Activated CD4-positive, alpha-beta T cell treated with anti-CD3 and anti-CD28 coated beads, Interleukin-2, amount 10 ng/mL, durations not matched to agents 24 days and 14 days (primary cell): ENCODE data around the gene PLCB4. TPM values are rescaled to one million over a fixed set of nuclear protein-coding genes. Genes with fewer than 3 reads are reported as not detected.

Experiments used
- DNase-seq: peaks from one replicate; pipeline ENCODE4 v3.0.0; 2022
- H3K27ac Mint-ChIP-seq: one replicate; pipeline ENCODE4 v1.8.0; 2022; ENCODE audit warnings: mild to moderate bottlenecking, mixed read lengths
- H3K27me3 Mint-ChIP-seq: one replicate; pipeline ENCODE4 v1.8.0; 2022; ENCODE audit warnings: mixed read lengths
- H3K36me3 Mint-ChIP-seq: one replicate; pipeline ENCODE4 v1.8.0; 2022; ENCODE audit warnings: low read depth, mild to moderate bottlenecking, mixed read lengths
- H3K4me1 Mint-ChIP-seq: one replicate; pipeline ENCODE4 v1.8.0; 2021; ENCODE audit warnings: mixed read lengths
- H3K4me3 Mint-ChIP-seq: one replicate; pipeline ENCODE4 v1.8.0; 2022; ENCODE audit warnings: mild to moderate bottlenecking, moderate library complexity, mixed read lengths
- H3K9me3 Mint-ChIP-seq: one replicate; pipeline ENCODE4 v1.8.0; 2021; ENCODE audit warnings: mixed read lengths
- intact Hi-C: fragments of 100-400 bp; cut with micrococcal nuclease; formaldehyde crosslinking; loops from one replicate; pipeline ENCODE4 v1.15.1; 2023
- total RNA-seq: library from RNA; stranded (reverse); gene quantifications from 2 replicates; pipeline ENCODE4 v1.2.3, GENCODE V29; 2022

PLCB4 gene
- total RNA-seq, 1 donor from 2014 or later = not detected

DNA sequence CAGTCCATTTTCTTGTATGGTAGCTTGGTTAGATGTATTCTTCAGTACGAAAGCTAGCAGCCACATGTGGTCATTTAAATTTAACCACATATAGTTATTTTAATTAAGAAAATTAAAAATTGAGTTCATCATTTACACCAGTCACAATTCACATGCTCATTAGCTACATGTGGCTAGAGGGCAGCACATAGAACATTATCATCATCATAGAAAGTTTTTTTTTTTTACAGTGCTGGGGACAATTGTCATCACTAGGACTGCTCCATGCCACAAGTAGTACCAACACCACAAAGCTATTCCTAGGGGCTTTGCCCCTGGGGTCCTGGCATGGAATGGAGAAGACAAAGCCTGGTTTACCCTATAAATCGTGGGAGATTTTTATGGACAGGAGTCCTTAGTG lies 30.5 kb downstream of the PLCB4 start:
- H3K4me3 Mint-ChIP-seq = no peak overlapping the region
- H3K27me3 Mint-ChIP-seq = no peaks in the 10 kb centered on the region
- H3K4me1 Mint-ChIP-seq = no peaks in the 10 kb centered on the region
- no peak for DNase-seq
- intact Hi-C loops = no loop called here
- H3K27ac Mint-ChIP-seq = no peak overlapping the region
- no peaks in the 10 kb centered on the region for H3K9me3 Mint-ChIP-seq
- no peaks in the 10 kb centered on the region for H3K36me3 Mint-ChIP-seq

DNA sequence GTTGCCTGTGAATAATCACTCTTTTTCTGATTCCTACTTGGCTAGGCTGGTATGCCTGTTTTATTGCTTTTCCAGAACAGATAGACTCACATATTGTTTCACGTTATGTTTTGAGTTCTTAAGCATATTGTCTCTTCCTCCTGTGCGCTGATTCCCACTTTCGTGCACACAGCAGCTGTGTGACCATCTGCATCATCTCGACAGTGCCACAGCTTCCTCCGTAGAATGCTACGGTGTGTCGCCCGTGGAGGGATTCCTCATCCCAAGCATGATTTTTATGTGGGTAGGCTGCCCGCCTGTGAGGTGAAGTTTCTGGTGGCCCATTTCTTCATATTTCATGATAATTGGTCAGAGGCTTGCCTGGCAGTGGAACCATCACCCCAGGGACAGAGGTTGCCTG lies 31.8 kb downstream of the PLCB4 start:
- no peaks in the 10 kb centered on the region for H3K27me3 Mint-ChIP-seq
- no peak for DNase-seq
- H3K4me3 Mint-ChIP-seq = no peak overlapping the region
- no peak overlapping the region for H3K27ac Mint-ChIP-seq
- no peaks in the 10 kb centered on the region for H3K9me3 Mint-ChIP-seq
- intact Hi-C loops = no loop called here
- H3K4me1 Mint-ChIP-seq = no peaks in the 10 kb centered on the region
- no peaks in the 10 kb centered on the region for H3K36me3 Mint-ChIP-seq

DNA sequence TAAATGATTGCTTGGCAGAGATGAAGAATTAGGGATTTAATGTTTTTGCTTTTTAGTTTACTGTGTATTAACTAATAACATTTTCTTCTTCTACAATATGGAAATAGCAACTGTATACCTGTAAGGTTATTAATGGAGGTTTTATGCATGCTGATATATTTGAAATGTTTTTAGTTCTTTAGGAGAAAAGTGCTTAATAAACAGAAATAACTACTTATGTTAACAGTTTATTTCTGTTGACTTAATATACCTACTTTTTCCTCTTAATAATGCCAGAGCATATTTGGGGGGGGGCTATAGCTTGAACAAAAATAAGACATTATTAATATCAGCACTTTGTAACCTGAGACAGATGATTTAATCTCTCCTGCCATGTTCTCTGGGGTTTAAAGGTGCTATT lies 33.6 kb downstream of the PLCB4 start:
- intact Hi-C loops = no loop called here
- H3K27ac Mint-ChIP-seq = no peak overlapping the region
- DNase-seq = no peak
- H3K4me1 Mint-ChIP-seq = no peaks in the 10 kb centered on the region
- H3K9me3 Mint-ChIP-seq = no peaks in the 10 kb centered on the region
- H3K36me3 Mint-ChIP-seq = no peaks in the 10 kb centered on the region
- no peak overlapping the region for H3K4me3 Mint-ChIP-seq
- no peaks in the 10 kb centered on the region for H3K27me3 Mint-ChIP-seq

DNA sequence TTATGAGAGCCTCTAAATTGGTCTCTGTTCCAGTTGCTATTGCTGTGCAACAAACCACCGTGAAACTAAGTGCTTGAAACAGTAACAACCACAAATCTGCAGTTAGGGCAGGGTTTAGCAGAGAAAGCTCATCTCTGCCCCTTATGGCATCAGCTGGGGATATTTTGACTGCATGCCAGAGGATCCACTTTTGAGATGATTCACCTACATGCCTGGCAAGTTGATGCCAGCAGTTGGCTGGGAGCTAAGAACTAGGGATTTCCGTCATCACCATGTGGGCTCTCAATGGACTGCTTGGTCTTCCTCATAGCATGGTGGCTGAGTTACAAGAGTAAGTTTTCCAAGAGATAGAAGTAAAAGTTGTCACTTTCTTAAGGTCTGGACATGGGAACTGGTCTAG lies 35.1 kb downstream of the PLCB4 start:
- H3K36me3 Mint-ChIP-seq = no peaks in the 10 kb centered on the region

DNA sequence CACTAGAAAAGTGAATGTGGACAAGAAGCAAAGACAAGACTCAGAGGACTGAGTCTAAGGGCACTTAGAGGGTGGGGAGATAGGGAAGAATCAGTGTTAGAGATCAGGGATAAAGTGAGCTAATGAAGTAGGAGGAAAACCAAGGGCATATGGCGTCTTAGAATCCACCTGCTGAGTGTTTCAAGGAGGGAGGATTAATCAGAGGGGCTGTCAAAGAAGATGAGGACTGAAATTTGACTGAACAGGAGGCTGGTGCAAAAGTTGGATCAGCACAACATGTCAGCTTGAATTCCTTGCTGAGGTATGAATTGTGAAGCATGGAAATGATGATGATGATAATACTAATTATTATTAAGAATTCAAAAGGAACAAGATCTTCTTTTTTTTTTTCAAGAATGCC lies 39.4 kb downstream of the PLCB4 start:
- Mint-ChIP-seq H3K36me3 (no peaks in the 10 kb centered on the region), H3K4me1 (no peaks in the 10 kb centered on the region), H3K9me3 (no peaks in the 10 kb centered on the region), H3K4me3 (no peak overlapping the region), H3K27ac (no peak overlapping the region), H3K27me3 (no peaks in the 10 kb centered on the region)
- intact Hi-C loops = no loop called here
- no peak for DNase-seq

More for the DNA sequence above, 35.1 kb downstream of the PLCB4 start:
- no peaks in the 10 kb centered on the region for H3K4me1 Mint-ChIP-seq
- H3K27ac Mint-ChIP-seq = no peak overlapping the region
- no peak for DNase-seq
- H3K9me3 Mint-ChIP-seq = no peaks in the 10 kb centered on the region
- no peaks in the 10 kb centered on the region for H3K27me3 Mint-ChIP-seq
- H3K4me3 Mint-ChIP-seq = no peak overlapping the region
- intact Hi-C loops = no loop called here

DNA sequence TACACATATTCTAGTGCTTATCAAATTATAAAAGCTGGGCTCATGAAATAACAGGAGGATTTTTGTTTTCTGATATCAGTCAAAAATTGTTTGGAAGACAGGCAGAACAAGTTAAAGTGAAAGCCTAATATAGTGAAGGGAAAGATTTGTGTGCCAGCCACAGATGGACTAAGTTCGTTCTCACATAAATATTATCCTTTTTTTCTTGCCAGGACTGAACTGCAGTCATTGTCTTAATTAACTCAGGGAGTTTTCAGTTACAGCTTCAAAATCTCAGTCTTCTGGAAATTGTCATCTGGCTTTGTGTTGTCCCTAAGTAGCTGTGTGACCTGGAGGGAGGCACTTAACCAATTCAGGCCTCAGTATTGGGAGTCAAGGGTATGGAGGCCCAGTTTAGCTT lies 40.7 kb downstream of the PLCB4 start:
- intact Hi-C loops = no loop called here
- Mint-ChIP-seq H3K9me3 (no peaks in the 10 kb centered on the region), H3K4me1 (no peaks in the 10 kb centered on the region), H3K27me3 (no peaks in the 10 kb centered on the region), H3K36me3 (no peaks in the 10 kb centered on the region), H3K27ac (no peak overlapping the region), H3K4me3 (no peak overlapping the region)
- no peak for DNase-seq

DNA sequence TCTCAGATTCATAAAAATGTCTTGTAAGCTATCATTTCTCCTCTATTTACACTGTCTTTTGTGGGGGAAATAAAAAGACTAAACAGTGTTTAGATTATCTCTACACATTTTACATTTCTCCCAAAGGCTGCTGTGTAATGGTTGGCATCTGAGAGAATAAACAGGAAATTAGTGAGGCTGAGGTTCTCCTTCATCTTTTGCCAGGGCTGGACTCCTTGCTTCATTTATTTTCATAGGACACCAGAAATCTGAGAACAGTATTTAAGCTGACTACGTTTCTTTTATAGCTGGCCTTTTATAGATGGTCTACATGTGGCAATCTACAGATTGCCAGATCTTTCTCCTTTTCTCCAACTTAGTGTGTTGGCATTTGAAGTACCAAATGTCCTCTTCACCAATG lies 41.5 kb downstream of the PLCB4 start:
- H3K36me3 Mint-ChIP-seq = no peaks in the 10 kb centered on the region
- no peak overlapping the region for H3K4me3 Mint-ChIP-seq
- no peaks in the 10 kb centered on the region for H3K4me1 Mint-ChIP-seq
- no peaks in the 10 kb centered on the region for H3K27me3 Mint-ChIP-seq
- no peak for DNase-seq
- H3K27ac Mint-ChIP-seq = no peak overlapping the region
- H3K9me3 Mint-ChIP-seq = no peaks in the 10 kb centered on the region
- intact Hi-C loops = no loop called here

DNA sequence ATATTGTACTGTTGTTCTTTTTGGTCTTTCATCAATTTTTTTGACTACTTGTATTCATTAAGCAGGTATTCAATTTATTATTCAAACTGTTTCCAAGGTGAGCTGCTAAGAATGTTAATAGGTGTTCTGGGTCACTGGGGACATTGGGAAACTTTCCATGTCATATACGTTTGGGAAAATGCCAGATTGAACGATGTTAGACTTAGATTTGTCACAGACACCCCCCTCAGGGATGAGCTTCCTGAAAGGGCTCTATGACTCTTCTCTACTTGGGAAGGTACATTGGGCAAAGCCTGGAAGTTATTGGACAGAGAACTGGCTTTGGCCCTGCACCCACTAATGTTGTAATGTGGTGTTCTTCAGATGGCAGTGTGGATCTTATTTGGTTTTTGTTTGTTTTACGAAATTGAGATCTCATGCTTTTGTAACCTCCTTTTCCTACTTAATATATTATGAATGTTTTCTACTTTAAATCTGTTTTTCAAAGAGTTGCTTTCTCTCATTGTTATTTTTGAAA lies 42.1 kb downstream of the PLCB4 start:
- H3K36me3 Mint-ChIP-seq = no peaks in the 10 kb centered on the region
- H3K9me3 Mint-ChIP-seq = no peaks in the 10 kb centered on the region
- H3K27ac Mint-ChIP-seq = no peak overlapping the region
- no peaks in the 10 kb centered on the region for H3K27me3 Mint-ChIP-seq
- H3K4me3 Mint-ChIP-seq = no peak overlapping the region
- intact Hi-C loops = no loop called here
- no peak for DNase-seq
- no peaks in the 10 kb centered on the region for H3K4me1 Mint-ChIP-seq

DNA sequence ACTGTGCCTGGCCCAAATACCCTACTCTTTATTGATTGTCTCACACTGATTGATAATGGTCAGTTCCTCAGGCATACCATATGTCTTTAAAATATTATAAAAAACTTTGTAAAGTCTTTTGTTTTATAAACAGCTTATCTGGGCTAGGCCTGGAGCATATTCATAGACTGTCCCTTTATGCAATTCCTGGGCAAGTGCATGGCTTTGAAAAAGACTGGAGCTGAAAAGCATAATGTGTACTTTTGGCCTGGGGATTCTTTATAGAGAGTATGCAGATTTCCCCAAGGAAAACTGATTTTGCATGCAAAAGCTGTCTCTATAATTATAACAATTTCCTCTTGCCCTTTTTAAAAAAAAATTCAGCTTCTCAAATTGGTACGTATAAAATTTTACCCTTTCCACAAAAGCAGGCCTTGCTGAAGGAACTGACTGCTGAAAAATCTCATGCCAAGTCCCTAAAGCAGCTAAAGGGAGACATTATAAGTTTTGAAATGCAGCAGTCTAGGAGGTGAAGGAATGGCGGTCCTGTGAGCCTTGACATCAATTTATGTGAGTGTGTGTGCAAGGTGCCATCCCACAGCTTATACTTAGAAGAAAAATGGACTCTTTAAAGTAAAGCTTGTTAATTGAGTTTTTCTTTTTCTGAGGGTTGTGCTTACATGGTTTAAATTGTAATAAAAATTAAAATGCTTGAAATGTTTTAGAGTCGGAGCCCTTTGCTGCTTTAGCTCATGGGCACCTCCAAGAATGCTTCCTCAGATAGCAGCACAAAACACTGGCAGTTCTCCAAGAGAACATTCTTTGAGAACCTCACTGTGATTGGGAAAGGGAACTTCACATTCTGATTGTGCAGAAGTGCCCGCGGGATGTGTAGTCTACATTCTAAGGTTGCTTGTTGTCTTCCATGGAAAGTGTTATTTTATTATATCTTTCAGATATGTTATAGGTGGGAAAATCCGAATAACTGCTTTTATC lies 43.9 kb downstream of the PLCB4 start:
- Mint-ChIP-seq H3K9me3 (no peaks in the 10 kb centered on the region), H3K27me3 (no peaks in the 10 kb centered on the region), H3K4me3 (no peak overlapping the region), H3K27ac (no peak overlapping the region), H3K36me3 (no peaks in the 10 kb centered on the region), H3K4me1 (no peaks in the 10 kb centered on the region)
- DNase-seq = no peak
- intact Hi-C loops = no loop called here

DNA sequence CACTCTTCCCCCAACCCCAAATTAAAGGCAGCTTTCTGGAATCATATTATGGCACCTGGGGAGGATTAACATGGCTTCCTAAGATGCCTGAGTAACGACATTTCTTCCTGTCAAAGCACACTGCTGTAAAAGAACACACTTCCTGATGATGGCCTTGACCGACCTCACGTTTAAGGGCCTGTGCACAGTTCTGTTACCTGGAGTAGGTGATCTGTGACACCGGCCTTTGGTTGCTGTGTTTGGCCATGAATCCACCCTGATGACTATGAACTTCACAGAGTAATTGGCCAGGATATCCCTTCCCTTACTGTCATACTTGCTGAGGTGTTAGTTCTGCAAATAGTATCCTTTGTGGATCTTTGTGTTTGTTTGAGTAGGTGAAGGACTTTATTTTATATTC lies 45.8 kb downstream of the PLCB4 start:
- no peak overlapping the region for H3K4me3 Mint-ChIP-seq
- H3K27me3 Mint-ChIP-seq = no peaks in the 10 kb centered on the region
- H3K9me3 Mint-ChIP-seq = no peaks in the 10 kb centered on the region
- no peak for DNase-seq
- intact Hi-C loops = no loop called here
- no peaks in the 10 kb centered on the region for H3K36me3 Mint-ChIP-seq
- no peak overlapping the region for H3K27ac Mint-ChIP-seq
- no peaks in the 10 kb centered on the region for H3K4me1 Mint-ChIP-seq

DNA sequence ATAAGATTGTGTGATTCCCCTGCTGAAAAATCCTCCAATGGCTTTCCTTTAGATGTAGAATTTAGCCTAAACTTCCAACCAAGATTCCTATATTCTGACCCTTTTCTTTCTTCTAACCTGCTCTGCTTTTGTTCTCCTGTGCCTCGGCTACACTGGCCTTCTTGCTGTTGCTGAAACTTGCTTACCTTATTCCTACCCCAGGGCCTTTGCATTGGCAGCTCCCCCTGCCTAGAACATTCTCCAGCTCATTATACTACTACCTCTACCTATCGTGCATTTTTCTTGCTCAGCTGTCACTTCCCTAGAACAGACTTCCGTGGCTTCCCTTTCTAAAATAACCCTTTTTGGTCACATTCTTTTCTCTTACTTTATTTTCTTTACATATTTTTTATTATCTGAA lies 48.7 kb downstream of the PLCB4 start:
- no peak for DNase-seq
- H3K27me3 Mint-ChIP-seq = no peaks in the 10 kb centered on the region
- H3K4me1 Mint-ChIP-seq = no peaks in the 10 kb centered on the region
- intact Hi-C loops = no loop called here
- no peak overlapping the region for H3K4me3 Mint-ChIP-seq
- no peaks in the 10 kb centered on the region for H3K36me3 Mint-ChIP-seq
- no peak overlapping the region for H3K27ac Mint-ChIP-seq
- H3K9me3 Mint-ChIP-seq = no peaks in the 10 kb centered on the region

DNA sequence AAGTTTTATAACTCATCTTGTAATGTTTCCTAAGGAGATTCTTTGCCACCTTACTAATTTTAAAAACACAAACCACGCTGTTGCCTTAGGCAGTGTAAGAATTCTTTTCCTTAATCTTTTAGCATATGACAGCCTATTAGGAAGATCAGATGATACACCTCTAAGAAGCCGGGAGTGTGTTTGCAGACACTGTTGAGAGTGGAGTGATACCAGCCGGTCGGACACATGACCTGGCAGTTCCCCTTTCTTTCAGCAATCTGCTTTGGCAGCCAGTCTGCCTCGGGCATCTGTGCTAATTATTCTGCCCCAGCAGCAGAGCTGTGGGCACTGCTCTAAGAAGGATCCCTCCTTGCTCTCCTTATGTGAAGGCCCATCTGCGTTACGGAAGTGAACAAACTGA lies 50.9 kb downstream of the PLCB4 start:
- Mint-ChIP-seq H3K4me3 (no peak overlapping the region), H3K27ac (no peak overlapping the region), H3K27me3 (no peaks in the 10 kb centered on the region), H3K36me3 (no peaks in the 10 kb centered on the region), H3K9me3 (no peaks in the 10 kb centered on the region), H3K4me1 (no peaks in the 10 kb centered on the region)
- intact Hi-C loops = no loop called here
- DNase-seq = no peak

DNA sequence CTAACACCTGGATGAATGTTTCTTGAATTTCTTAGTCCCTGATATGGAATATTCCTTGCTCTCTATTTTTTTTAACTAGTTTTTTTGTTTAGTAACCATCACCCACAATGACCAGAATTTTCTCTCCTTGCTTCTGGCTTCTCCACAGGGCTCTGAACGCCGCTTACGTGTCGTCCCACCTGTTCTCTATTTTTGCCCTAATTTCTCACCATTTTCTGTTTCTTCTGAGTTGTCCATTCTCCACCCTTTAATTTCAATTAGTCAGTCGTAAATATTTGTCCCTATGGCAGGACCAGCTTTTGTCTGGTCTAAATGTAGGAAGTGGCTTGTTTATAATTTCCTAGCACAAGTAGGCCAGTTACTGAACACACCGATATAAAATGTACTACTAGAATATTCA lies 52.3 kb downstream of the PLCB4 start:
- H3K4me1 Mint-ChIP-seq = no peaks in the 10 kb centered on the region
- H3K36me3 Mint-ChIP-seq = no peaks in the 10 kb centered on the region
- no peak overlapping the region for H3K4me3 Mint-ChIP-seq
- DNase-seq = no peak
- intact Hi-C loops = no loop called here
- no peaks in the 10 kb centered on the region for H3K27me3 Mint-ChIP-seq
- no peaks in the 10 kb centered on the region for H3K9me3 Mint-ChIP-seq
- no peak overlapping the region for H3K27ac Mint-ChIP-seq

DNA sequence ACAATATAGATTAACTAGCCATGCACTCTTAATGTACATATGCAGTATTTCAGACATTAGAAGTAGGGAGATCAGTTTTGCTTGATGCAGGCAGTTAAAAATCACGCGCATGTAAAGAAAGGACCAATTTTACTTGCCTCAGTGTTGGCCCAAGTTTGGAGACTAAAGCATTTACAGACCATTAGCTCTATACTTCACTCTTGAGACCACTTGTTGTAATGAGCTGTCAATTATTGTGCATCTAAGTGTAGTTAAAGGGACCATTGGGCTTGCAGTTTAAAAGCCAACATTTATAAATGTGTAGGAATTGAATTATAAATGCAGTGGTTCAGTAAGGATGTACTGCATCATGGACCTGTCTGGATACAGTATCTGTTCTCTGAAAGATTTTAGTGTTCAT lies 53.7 kb downstream of the PLCB4 start:
- no peak for DNase-seq
- H3K9me3 Mint-ChIP-seq = no peaks in the 10 kb centered on the region
- no peak overlapping the region for H3K4me3 Mint-ChIP-seq
- H3K27ac Mint-ChIP-seq = no peak overlapping the region
- no peaks in the 10 kb centered on the region for H3K36me3 Mint-ChIP-seq
- H3K4me1 Mint-ChIP-seq = no peaks in the 10 kb centered on the region
- H3K27me3 Mint-ChIP-seq = no peaks in the 10 kb centered on the region
- intact Hi-C loops = no loop called here

DNA sequence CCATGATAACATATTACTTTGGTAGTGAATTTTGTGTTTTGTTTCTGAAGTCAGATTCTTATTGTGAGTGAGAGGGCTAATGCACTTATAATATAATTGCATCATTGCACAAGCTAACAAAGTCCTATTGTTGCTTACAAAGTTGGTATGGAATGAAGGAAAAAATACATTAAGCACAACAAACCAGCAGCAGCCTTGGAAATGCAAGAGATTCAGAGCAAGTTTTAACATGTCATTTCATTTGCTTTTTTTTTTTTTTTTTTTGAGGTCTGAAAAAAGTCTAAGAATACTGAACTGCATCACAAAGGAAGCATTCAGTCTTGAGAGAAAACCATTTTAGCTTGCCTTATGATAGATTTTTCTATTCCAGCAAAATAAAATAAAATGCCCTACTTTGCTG lies 57.6 kb downstream of the PLCB4 start:
- intact Hi-C loops = no loop called here
- no peak overlapping the region for H3K4me3 Mint-ChIP-seq
- no peak for DNase-seq
- no peaks in the 10 kb centered on the region for H3K4me1 Mint-ChIP-seq
- H3K27me3 Mint-ChIP-seq = no peaks in the 10 kb centered on the region
- peaks cover 4% of the 10 kb centered on the region for H3K9me3 Mint-ChIP-seq
- H3K36me3 Mint-ChIP-seq = no peaks in the 10 kb centered on the region
- H3K27ac Mint-ChIP-seq = no peak overlapping the region
